Globus pallidus (tissue), 1 donor: Measurements from ENCODE around the gene MISFA.
"Not testable (repeated sequence)": the region's sequence is repeated elsewhere in the genome, so short reads cannot be mapped to it uniquely, and the experiment has no call there.

Experiments used
- DNase-seq: peaks from one replicate; pipeline ENCODE4 v3.0.0-alpha.2; 2015; ENCODE audit warnings: low spot score

Gene MISFA

DNA sequence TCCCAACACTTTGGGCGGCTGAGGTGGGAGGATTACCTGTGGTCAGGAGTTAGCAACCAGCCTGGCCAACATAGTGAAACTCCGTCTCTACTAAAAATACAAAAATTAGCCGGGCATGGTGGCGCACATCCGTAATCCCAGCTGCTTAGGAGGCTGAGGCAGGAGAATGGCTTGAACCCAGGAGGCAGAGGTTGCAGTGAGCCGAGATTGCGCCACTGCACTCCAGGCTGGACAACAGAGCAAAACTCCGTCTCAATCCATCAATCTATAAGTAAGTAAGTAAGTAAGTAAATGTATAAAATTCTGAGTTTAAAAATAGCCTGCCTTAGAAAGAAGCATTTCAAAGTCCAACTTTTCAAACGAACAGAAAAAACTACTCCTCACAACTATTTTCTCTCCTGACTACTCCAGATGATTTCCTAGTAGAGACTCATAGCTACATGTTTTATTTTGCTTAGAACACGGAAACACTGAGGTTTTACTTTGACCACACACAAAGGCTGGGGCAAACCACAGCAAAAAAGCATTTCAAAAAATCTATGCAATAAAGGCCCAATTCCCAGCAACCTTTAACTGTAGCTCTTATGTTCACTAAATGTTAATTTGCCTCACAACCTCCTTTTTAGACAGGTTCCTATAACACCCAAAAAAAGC lies 18.2 kb downstream of the MISFA start:
- DNase-seq = no peak

DNA sequence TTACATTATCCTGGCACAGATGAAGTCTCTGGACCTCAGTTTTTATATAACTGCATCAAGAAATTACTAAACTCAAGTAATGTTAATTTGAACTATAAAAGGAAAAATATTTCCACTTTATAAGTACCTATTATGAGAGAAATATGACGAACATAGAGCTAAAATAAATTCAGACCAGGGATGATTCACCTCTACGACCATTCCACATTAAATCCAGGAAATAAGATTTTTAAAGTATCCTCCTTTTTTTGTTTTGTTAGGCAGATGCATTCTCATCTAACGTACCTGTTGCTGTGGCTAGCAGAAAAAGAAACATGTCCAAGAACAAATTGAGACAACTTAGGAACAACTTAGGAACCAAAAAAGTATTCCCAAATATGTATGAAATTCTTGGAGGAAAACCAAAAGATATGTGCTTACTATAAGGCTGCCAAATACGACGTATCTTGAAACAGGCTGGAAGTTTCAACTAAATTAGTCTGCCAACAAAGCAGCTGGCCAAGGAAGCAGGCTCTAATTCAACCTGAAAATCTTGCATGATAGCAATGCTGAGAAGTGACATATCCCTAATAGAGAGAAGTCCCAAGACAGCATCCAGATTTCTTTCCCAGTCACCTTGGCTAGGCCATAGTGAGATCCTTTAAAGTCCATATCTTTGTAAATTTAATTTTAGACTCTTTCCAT lies 18.9 kb downstream of the MISFA start:
- no peak for DNase-seq

DNA sequence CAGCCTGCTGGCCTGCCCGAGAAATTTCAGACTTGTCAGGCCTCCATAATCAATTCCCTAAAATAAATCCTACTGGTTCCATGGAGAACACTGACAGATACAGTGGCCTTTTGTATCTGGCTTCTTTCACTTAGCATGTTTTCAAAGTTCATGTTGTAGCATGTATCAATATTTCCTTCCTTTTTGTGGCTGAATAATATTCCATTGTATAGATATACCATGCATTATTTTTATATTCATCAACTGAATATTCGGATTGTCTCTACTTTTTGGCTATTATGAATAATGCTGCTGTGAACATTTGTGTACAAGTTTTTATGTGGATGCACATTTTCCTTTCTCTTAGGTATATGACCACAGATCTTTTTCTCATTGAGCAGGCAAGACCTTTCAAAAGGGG lies 24.1 kb downstream of the MISFA start:
- DNase-seq = no peak

DNA sequence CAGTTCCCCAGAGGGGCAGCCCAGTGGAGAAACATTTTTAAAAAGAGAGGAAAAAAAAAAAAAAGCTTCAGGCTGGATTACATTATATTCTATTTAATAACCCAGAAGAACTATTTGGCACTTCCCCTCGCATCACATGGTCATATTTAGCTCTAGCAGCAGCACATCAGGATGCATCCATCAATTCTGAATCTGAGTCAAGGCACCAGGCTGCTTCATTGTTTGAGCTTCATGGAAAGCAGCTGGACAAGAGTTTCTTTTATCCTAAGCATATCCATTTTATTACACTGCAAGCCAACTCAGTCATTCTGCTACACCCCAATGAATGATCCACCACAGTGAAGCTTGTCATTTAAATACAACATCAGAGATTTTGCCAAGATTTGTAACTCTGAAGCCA lies 24.6 kb downstream of the MISFA start:
- DNase-seq = peak; percentile 6

DNA sequence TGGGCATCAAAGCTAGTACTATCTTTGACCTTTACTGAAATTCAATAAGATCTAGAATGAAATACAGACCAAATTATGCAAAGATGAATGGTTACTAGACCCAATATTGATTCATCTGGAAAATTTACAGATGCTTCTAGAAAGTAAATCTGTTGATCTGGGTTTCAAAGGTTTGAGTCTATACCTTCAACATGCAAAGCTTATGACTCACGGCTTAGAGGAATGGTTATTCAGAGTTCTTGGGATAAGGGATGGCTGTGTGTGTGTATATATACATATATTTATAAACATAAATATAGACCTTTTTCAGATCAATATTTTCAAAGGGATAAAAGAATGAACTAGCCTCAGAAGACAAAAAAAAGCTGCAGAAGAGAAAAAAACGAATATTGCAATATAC lies 33.3 kb downstream of the MISFA start:
- no peak for DNase-seq

DNA sequence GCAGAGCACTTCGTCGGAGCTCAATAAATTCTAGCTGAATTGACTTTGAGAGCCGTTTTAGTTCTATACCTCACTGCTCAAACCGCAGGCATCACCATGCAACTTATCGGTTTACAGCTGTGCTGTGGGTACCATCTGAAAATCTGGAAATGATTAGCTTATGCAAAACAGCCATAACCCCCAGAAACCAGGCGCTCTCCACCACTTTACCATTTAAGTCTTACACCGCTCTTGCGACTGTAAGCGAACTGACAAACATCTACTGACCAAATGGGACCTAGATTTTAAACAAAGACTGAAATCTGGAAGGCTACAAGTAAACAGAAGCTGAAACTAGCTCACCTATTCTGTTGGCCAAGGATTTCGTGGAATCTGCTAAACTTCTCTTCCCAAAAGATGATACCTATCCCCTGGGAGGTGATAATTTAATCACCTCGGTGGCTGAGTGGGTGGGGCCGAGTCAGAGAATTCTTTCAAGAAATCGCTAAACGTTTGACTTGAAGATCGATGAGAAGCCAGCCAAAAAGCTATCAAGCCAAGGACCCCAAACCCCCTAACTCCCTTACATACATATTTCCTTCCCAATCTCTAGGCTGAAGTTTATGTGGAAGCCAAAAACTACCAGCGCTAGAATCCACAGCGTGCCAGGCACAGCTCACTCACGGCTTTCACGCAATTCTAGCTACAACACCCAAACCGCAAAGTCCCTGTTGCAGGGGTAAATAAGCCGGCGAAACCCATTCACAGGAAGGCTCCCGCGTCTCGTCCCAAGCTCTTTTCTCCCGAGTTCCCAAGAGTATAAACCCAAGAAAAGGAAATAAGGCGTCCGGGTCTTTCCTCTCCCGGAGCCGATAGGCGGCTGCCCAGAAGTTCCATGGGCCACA lies 33.9 kb downstream of the MISFA start:
- DNase-seq = no peak

DNA sequence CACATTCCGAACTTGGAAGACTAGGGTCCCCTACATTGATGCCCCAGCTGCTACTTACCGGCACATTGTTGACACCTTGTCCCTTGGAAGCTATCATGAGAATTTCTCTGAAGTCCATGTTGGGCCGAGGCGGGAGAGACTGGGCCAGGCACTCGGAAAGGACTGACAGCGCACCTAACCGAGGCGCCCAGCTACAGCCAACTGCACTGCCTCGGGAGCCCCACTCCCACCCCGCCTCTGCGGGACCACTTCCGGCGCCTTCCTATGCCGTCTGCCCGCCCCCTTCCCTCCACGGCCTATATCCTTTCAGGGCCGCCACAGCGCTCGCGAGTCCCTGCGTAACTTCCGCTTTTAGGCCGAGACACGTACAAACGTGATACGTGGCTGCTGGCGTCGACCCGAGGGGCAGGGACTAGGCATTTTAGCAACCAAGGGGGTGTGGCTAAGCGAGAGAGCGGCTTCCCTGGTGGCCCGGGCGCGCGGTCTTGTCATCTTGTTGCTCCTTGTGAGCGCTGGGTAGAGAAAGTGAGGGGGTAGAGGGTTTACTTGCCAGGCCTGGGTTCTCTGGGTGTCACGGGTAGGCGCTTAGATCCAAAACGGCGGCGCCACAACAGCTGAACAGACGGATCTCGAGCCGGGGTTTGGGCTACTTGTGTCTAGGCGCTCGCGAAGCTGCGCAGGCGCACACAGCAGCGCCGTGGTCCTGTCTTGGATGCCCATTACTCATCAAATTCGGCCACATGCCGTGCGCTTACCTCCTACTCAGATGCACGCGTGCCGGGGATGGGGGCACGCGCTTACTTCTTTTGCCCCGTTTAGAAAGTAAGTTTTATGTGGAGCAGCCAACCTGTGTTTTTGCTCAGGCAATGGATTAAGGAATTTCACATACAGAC lies 34.8 kb downstream of the MISFA start, which contains the start of gene SPTY2D1:
TSS of gene SPTY2D1 (minus strand) at position 203 of the 893 bp plus-strand sequence. CDS start at position 118, 85 bp downstream.
- DNase-seq = peak; percentile 99

DNA sequence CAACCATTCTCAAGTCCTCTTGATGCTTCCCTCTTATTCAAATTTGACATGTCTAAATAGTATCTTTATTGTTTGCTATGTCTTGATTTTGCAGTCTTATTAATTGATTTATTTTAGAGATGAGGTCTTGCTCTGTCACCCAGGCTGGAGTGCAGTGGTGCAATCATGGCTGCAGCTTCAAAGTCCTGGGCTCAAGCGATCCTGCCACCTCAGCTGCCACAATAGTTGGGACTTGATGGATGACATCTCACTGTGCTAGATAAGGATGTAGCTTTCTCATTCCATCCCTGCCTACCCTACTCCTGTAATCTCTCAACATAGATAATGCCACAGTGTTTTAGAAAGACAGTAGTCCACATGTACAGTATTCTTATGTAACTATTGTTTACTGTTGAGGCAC lies 42.1 kb downstream of the MISFA start:
- no peak for DNase-seq

DNA sequence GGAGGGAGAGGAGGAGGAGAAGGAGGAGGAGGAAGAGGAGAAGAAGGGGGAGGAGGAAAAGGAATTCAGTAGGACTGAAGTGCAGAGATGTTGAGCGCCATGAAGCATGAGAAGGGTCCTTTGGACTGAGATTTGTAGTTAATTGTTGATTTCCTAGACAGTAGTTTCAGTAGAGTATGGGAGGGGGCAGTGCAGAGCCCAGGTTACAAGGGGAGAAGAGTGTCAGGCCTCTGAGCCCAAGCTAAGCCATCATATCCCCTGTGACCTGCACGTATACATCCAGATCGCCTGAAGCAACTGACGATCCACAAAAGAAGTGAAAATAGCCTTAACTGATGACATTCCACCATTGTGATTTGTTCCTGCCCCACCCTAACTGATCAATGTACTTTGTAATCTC lies 43.4 kb downstream of the MISFA start:
- DNase-seq = not testable (repeated sequence)

DNA sequence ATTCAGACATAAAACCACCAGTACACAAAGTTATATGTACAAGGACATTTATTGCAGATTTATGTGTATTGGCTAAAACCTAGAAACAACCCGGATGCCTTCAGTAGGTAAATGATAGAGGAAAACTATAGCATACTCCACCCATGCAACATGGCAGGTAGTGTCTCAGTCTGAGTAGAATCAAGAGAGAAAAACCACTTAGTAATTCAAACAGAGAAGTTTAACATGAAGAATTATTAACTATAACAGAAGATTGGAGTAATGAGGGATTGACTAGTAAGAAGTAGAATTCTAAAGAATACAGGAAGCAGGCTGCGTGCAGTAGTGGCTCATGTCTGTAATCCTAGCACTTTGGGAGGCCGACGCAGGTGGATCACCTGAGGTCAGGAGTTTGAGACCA lies 50.8 kb downstream of the MISFA start:
- DNase-seq = no peak

DNA sequence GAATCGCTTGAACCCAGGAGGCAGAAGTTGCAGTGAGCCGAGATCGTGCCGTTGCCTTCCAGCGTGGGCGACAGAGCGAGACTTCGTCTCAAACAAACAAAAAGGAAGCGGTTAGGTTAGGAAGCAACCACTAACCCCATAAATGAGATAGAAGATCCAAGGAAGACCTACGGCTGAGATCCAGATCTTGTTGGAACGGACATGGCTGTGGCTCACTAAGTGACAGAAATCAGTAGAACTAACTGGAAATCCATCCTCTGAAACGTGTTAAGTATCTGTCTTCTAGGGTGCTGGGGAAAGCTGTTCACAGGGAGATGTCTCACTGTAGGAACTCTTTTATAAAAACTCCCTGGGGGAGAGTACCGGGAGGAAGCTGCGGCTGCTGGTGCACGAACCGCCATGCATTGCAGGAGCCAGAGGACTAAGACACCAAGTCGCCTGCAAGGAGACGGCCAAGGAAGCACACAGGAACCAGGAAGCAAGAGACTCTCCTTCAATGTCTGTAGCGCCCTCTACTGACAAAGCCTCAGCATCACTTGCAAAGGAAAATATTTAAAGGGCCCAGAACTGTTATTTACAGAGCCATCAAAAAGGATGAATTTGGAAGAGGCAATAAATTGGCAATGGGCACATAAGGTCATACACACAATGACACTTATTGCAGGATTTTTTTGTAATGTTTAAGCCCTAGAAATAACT lies 51.4 kb downstream of the MISFA start:
- DNase-seq = no peak
